Body of pancreas (tissue), 4 donors: Measurements from ENCODE around the gene HECA. TPM values are rescaled to one million over a fixed set of nuclear protein-coding genes. Genes with fewer than 3 reads are reported as not detected.

Experiments used
- ATAC-seq: fragments of 150-250 bp; one replicate; pipeline ENCODE4 v1.9.1; 2016
- DNase-seq, 4 donors: peaks; one replicate each; pipeline ENCODE4 v3.0.0-alpha.2; 2019
- H3K27ac ChIP-seq, 4 donors: fragments of 200-600 bp; sonication (generic); 1 replicate in 3 of 4; 2 replicates in 1 of 4; pipeline versions ENCODE4 v1.5.1 to v1.6.1; 2016 to 2019; ENCODE audit warnings: mild to moderate bottlenecking in 1 of 4, mixed read lengths in 1 of 4, moderate library complexity in 1 of 4
- H3K27me3 ChIP-seq, 2 donors: fragments of 200-600 bp; sonication (generic); one replicate each; pipeline ENCODE4 v1.6.0; 2016; ENCODE audit warnings: mild to moderate bottlenecking in 1 of 2
- H3K36me3 ChIP-seq, 2 donors: fragments of 200-600 bp; sonication (generic); replicated peaks in 1 of 2; 2 replicates each; pipeline ENCODE4 v1.5.1; 2016; ENCODE audit warnings: low read depth in 2 of 2; ENCODE audit not compliant: insufficient read depth in 1 of 2
- H3K4me1 ChIP-seq: fragments of 200-600 bp; sonication (generic); one replicate; pipeline ENCODE4 v1.6.0; 2016
- H3K4me3 ChIP-seq, 2 donors: fragments of 200-600 bp; sonication (generic); 1 replicate in 1 of 2; 2 replicates in 1 of 2; pipeline ENCODE4 v1.5.1; 2016 to 2019
- H3K9me3 ChIP-seq, 3 donors: fragments of 200-600 bp; sonication (generic); 1 replicate in 2 of 3; 2 replicates in 1 of 3; pipeline ENCODE4 v1.5.1; 2016
- POLR2A ChIP-seq, 3 donors: fragments of 450-650 bp; IDR thresholded peaks; one replicate each; pipeline ENCODE4 v1.6.1; 2016; ENCODE audit warnings: antibody characterized with exemption in 3 of 3, mild to moderate bottlenecking in 2 of 3
- WGBS, 2 donors: methylation state at CpG; one replicate each; pipeline ENCODE4 v1.1.5; 2017; 5-methylcytosine and 5-hydroxymethylcytosine counted together
- intact Hi-C: fragments of 100-400 bp; cut with DNase I; formaldehyde crosslinking; loops from one replicate; pipeline ENCODE4 v1.15.1; 2023
- total RNA-seq, 2 donors: library from RNA; depleted of rRNA; stranded (reverse); fragments of >200 nt; gene quantifications; one replicate each; pipeline ENCODE4 v1.1.0, GENCODE V29; 2016
- TF ChIP-seq, protein P1 (sequence below), 7 experiments: fragments of 450-650 bp in 4 of 7; fragments of 200-600 bp in 3 of 7; sonication (generic) in 3 of 7; IDR thresholded peaks; one replicate each; pipeline ENCODE4 v1.5.1; 2016 to 2019; ENCODE audit warnings: antibody characterized with exemption in 7 of 7

The HECA gene
- total RNA-seq, 2 donors from 2014 or later, result 14.2 to 16.1 TPM

DNA sequence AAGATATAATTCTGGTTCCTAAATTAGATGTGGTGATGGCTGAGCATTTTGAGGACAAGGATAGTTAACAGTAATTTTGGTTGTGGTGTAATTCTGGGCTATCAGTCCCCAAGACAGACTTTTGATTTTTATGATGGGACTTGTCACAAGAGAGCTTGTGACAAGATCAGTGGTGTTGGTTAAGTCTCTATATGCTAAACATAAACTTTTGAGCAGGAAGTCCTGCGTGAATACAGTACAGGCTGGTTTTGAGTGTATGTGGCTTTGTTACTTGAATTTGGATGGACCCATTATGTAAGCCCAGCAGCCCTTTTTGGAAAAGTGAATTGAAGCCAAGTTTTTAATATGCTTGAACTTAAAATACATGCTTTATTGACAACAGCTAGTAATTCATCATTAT is 38.9 kb downstream of the HECA start:
- no peak overlapping the region for H3K27ac ChIP-seq
- H3K36me3 ChIP-seq, result peaks cover 0 to 11% of the 10 kb centered on the region in 2 donors
- no peaks in the 10 kb centered on the region for H3K27me3 ChIP-seq
- no peak for DNase-seq
- TF ChIP-seq, protein P1, sequence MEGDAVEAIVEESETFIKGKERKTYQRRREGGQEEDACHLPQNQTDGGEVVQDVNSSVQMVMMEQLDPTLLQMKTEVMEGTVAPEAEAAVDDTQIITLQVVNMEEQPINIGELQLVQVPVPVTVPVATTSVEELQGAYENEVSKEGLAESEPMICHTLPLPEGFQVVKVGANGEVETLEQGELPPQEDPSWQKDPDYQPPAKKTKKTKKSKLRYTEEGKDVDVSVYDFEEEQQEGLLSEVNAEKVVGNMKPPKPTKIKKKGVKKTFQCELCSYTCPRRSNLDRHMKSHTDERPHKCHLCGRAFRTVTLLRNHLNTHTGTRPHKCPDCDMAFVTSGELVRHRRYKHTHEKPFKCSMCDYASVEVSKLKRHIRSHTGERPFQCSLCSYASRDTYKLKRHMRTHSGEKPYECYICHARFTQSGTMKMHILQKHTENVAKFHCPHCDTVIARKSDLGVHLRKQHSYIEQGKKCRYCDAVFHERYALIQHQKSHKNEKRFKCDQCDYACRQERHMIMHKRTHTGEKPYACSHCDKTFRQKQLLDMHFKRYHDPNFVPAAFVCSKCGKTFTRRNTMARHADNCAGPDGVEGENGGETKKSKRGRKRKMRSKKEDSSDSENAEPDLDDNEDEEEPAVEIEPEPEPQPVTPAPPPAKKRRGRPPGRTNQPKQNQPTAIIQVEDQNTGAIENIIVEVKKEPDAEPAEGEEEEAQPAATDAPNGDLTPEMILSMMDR (IDR thresholded peaks at IDR 0.05), result no peak
- H3K4me1 ChIP-seq, result peaks cover 11% of the 10 kb centered on the region
- intact Hi-C loops, result no loop called here
- no peak for ATAC-seq
- H3K9me3 ChIP-seq, result no peaks in the 10 kb centered on the region
- 95 to 100% methylated on average over 1 of the region's 1 CpG for WGBS, 2 donors
- no peak overlapping the region for H3K4me3 ChIP-seq

DNA sequence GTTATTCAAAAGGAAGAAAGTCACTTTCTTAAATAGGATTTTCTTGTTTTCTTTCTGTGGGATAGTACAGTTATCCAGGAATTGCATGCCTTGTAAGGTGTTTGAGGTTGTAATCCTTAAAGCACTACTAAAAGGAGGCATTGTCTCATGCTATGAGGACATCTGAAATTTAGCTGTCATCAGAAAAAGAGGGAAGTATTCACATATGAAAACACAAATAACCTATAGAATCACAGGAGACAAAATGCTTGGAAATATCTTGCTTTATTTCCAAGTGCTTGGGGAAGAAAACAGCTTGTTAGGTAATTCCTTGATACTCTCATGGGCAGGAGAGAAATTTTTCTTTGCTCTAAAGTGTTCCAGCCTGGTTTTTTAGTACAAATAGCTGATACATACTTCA is 40.1 kb downstream of the HECA start:
- ATAC-seq, result no peak
- peaks cover 0 to 11% of the 10 kb centered on the region in 2 donors for H3K36me3 ChIP-seq

DNA sequence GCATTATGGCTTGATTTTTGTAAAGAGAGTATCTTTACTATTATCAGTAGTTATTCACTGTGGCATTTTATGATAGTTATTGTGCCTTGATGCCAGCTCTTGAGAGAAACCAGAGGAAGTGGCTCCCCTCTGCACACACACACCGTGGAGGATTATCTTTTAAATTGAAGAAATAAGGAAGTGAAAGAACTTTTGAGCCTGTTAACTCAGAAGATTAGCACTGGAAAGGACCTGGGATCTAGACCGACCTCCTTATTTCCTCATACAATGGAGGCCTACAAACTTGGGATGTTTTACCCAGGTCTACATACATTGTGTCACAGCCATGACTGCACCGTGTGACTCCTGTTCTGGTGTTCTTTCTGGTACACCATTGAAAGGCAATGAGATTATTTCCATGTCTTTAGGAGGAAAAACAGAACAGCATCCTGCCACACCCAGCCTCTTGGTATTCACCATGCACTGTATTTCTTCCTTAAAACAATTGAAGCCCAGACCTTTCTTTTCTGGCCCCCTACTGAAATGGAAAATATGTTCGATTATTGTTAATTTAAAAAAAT is 40.6 kb downstream of the HECA start:
- H3K27ac ChIP-seq, result no peak overlapping the region
- no peak overlapping the region for H3K4me3 ChIP-seq
- 79 to 89% methylated on average over 4 of the region's 4 CpGs for WGBS, 2 donors
- intact Hi-C loops, result no loop called here
- H3K9me3 ChIP-seq, result no peaks in the 10 kb centered on the region
- H3K27me3 ChIP-seq, result no peaks in the 10 kb centered on the region
- H3K4me1 ChIP-seq, result peaks cover 11% of the 10 kb centered on the region
- no peak for DNase-seq
- ATAC-seq, result no peak
- peaks cover 0 to 11% of the 10 kb centered on the region in 2 donors for H3K36me3 ChIP-seq
- no peak for TF ChIP-seq POLR2A (IDR thresholded peaks at IDR 0.05)
- TF ChIP-seq, protein P1 (IDR thresholded peaks at IDR 0.05), result no peak

More for the DNA sequence above, 40.1 kb downstream of the HECA start:
- no peaks in the 10 kb centered on the region for H3K9me3 ChIP-seq
- DNase-seq, result no peak
- no peaks in the 10 kb centered on the region for H3K27me3 ChIP-seq
- TF ChIP-seq, protein P1 (IDR thresholded peaks at IDR 0.05), result no peak
- no peak for TF ChIP-seq POLR2A (IDR thresholded peaks at IDR 0.05)
- H3K4me3 ChIP-seq, result no peak overlapping the region
- peaks cover 11% of the 10 kb centered on the region for H3K4me1 ChIP-seq
- intact Hi-C loops, result no loop called here
- no peak overlapping the region for H3K27ac ChIP-seq

DNA sequence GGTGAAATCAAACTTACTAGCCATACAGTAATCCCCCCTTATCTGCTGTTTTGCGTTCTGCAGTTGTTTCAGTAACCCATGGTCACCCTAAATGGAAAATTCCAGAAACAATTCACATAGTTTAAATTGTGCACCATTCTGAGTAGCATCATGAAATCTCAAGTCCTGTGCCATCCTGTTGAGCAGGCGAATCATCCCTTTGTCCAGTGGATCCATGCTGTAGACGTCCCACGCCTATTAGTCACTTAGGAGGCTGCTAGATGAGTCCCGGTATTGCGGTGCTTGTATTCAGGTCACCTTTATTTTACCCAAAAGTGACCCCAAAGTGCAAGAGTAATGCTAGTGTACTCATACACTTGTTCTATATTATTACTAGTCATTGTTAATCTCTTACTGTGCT is 46.4 kb downstream of the HECA start:
- peaks cover 0 to 8% of the 10 kb centered on the region in 2 donors for H3K36me3 ChIP-seq
- no peak for DNase-seq
- TF ChIP-seq, protein P1 (IDR thresholded peaks at IDR 0.05), result no peak
- TF ChIP-seq POLR2A (IDR thresholded peaks at IDR 0.05), result no peak
- no peaks in the 10 kb centered on the region for H3K4me1 ChIP-seq
- H3K27me3 ChIP-seq, result no peaks in the 10 kb centered on the region
- H3K9me3 ChIP-seq, result no peaks in the 10 kb centered on the region
- H3K4me3 ChIP-seq, result no peak overlapping the region
- WGBS, 2 donors, result 96 to 98% methylated on average over 6 of the region's 6 CpGs
- no peak for ATAC-seq
- intact Hi-C loops, result no loop called here
- H3K27ac ChIP-seq, result no peak overlapping the region

DNA sequence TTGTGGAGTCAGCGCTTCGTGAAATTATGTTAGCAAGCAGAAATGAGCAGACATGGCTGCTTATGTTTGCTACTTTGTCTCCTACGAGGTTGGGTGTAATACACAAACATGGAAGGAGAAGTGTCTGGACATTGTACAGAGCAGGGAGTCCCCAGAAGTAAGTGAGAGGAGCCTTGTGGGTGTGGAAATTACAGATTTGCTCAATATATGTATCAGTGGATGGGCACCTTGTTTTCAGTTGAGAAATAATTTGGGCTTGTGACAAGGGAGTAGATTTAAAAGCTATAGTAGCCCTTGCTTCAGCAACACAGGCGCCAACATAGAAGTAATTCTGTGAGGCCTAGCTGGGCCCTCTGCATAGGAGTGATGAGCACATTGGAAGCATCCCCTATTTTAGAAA is 49.2 kb downstream of the HECA start:
- no peak for DNase-seq
- Histone ChIP-seq H3K4me1 (no peaks in the 10 kb centered on the region), H3K27ac (no peak overlapping the region), H3K4me3 (no peak overlapping the region), H3K36me3 (peaks cover 0 to 3% of the 10 kb centered on the region in 2 donors), H3K27me3 (no peaks in the 10 kb centered on the region), H3K9me3 (no peaks in the 10 kb centered on the region)
- intact Hi-C loops, result no loop called here
- TF ChIP-seq POLR2A (IDR thresholded peaks at IDR 0.05), result no peak
- TF ChIP-seq, protein P1 (IDR thresholded peaks at IDR 0.05), result no peak
- no peak for ATAC-seq
- WGBS, 2 donors, result 89 to 92% methylated on average over 4 of the region's 4 CpGs
